Liver (tissue), 9 donors: Measurements from ENCODE around the gene BTN1A1. TPM values are rescaled to one million over a fixed set of nuclear protein-coding genes. Genes with fewer than 3 reads are reported as not detected.

Experiments used
- DNase-seq: peaks from one replicate; pipeline ENCODE4 v3.0.0-alpha.2; 2017; ENCODE audit warnings: low spot score
- H3K27ac ChIP-seq, 2 donors: one replicate each; pipeline ENCODE4 v1.7.0; 2013; ENCODE audit warnings: inconsistent platforms in 2 of 2, low read length in 2 of 2, control low read depth in 1 of 2, low read depth in 1 of 2, mild to moderate bottlenecking in 1 of 2
- H3K27me3 ChIP-seq, 4 donors: one replicate each; pipeline versions ENCODE4 v1.6.1 to v1.7.0; 2013; ENCODE audit warnings: low read length in 3 of 4, inconsistent platforms in 1 of 4, mild to moderate bottlenecking in 1 of 4, moderate library complexity in 1 of 4; ENCODE audit not compliant: control insufficient read depth in 4 of 4, insufficient read depth in 4 of 4
- H3K36me3 ChIP-seq, 4 donors: one replicate each; pipeline versions ENCODE4 v1.6.1 to v1.7.0; 2013; ENCODE audit warnings: low read length in 3 of 4, mild to moderate bottlenecking in 3 of 4, low read depth in 1 of 4, moderate library complexity in 1 of 4; ENCODE audit not compliant: control insufficient read depth in 4 of 4, insufficient read depth in 3 of 4
- H3K4me1 ChIP-seq, 4 donors: one replicate each; pipeline versions ENCODE4 v1.6.1 to v1.7.0; 2013; ENCODE audit warnings: low read length in 3 of 4, mild to moderate bottlenecking in 3 of 4, moderate library complexity in 1 of 4; ENCODE audit not compliant: control insufficient read depth in 4 of 4, insufficient read depth in 4 of 4
- H3K4me3 ChIP-seq, 3 donors: one replicate each; pipeline versions ENCODE4 v1.6.1 to v1.7.0; 2013; ENCODE audit warnings: low read length in 3 of 3, control low read depth in 1 of 3, low read depth in 1 of 3, mild to moderate bottlenecking in 1 of 3
- H3K9ac ChIP-seq, 2 donors: one replicate each; pipeline ENCODE4 v1.7.0; 2013; ENCODE audit warnings: low read length in 2 of 2, mild to moderate bottlenecking in 2 of 2, moderate library complexity in 2 of 2, control low read depth in 1 of 2, low read depth in 1 of 2
- H3K9me3 ChIP-seq, 4 donors: one replicate each; pipeline versions ENCODE4 v1.6.1 to v1.7.0; 2013; ENCODE audit warnings: low read length in 3 of 4; ENCODE audit not compliant: control insufficient read depth in 4 of 4
- ATF3 ChIP-seq: IDR thresholded peaks from 2 replicates; pipeline ENCODE4 v1.6.1; 2016; ENCODE audit warnings: antibody characterized with exemption
- EGR1 ChIP-seq, 2 donors: IDR thresholded peaks; 2 replicates each; pipeline ENCODE4 v1.6.1; 2016 to 2018; ENCODE audit warnings: antibody characterized with exemption in 2 of 2, low read depth in 2 of 2
- FOXA1 ChIP-seq: IDR thresholded peaks from 2 replicates; pipeline ENCODE4 v1.6.1; 2016; ENCODE audit warnings: antibody characterized with exemption
- FOXA2 ChIP-seq: IDR thresholded peaks from 2 replicates; pipeline ENCODE4 v1.6.1; 2016; ENCODE audit warnings: antibody characterized with exemption
- GABPA ChIP-seq, 2 donors: IDR thresholded peaks in 1 of 2; conservative IDR thresholded peaks in 1 of 2; 2 replicates each; pipeline ENCODE4 v1.6.1; 2016; ENCODE audit warnings: antibody characterized with exemption in 2 of 2, mild to moderate bottlenecking in 1 of 2, moderate library complexity in 1 of 2
- HNF4A ChIP-seq, 2 donors: conservative IDR thresholded peaks; 2 replicates each; pipeline ENCODE4 v1.6.1; 2016; ENCODE audit warnings: antibody characterized with exemption in 2 of 2, mild to moderate bottlenecking in 2 of 2
- HNF4G ChIP-seq: IDR thresholded peaks from 2 replicates; pipeline ENCODE4 v1.6.1; 2016; ENCODE audit warnings: antibody characterized with exemption
- JUND ChIP-seq, 2 donors: IDR thresholded peaks; 2 replicates each; pipeline ENCODE4 v1.6.1; 2016; ENCODE audit warnings: antibody characterized with exemption in 2 of 2
- RAD21 ChIP-seq, 2 donors: IDR thresholded peaks; 2 replicates each; pipeline ENCODE4 v1.6.1; 2016; ENCODE audit warnings: antibody characterized with exemption in 2 of 2, mild to moderate bottlenecking in 2 of 2
- REST ChIP-seq: IDR thresholded peaks from 2 replicates; pipeline ENCODE4 v1.6.1; 2016; ENCODE audit warnings: antibody characterized with exemption, mild to moderate bottlenecking
- SP1 ChIP-seq: IDR thresholded peaks from 2 replicates; pipeline ENCODE4 v1.6.1; 2018; ENCODE audit warnings: antibody characterized with exemption, mild to moderate bottlenecking
- TAF1 ChIP-seq: conservative IDR thresholded peaks from 2 replicates; pipeline ENCODE4 v1.6.1; 2016; ENCODE audit warnings: antibody characterized with exemption, mild to moderate bottlenecking
- YY1 ChIP-seq: IDR thresholded peaks from 2 replicates; pipeline ENCODE4 v1.6.1; 2016; ENCODE audit warnings: antibody characterized with exemption, mild to moderate bottlenecking
- ZBTB33 ChIP-seq: IDR thresholded peaks from 2 replicates; pipeline ENCODE4 v1.6.1; 2016; ENCODE audit warnings: antibody characterized with exemption
- WGBS: extraction: QIAGEN DNeasy Blood & Tissue Kit; methylation state at CpG from one replicate; pipeline ENCODE4 v1.1.7; 2013; 5-methylcytosine and 5-hydroxymethylcytosine counted together
- polyA plus RNA-seq, 2 donors: library from polyadenylated mRNA; stranded (reverse) in 1 of 2; unstranded in 1 of 2; fragments of 200-250 nt in 1 of 2; fragments of >200 nt in 1 of 2; fragmentation: Nextera tagmentation in 1 of 2; extraction: Ambion mirVana in 1 of 2; gene quantifications; one replicate each; pipeline versions ENCODE4 v1.2.1 to v1.2.3, GENCODE V29; 2013 to 2015
- total RNA-seq, 2 donors: library from RNA; depleted of rRNA; stranded (reverse); fragments of >200 nt; gene quantifications; one replicate each; pipeline ENCODE4 v1.2.3, GENCODE V29; 2014
- donor health status: healthy.
- donor health status: healthy.
- donor health status: healthy.
- donor health status: healthy.
- donor health status: healthy.

Gene BTN1A1
- total and polyA plus RNA-seq, 4 donors = 0.06 TPM; not detected in 3

GRCh38 chr6:26472549-26473290, 27.4 kb upstream of the BTN1A1 start:
- Histone ChIP-seq H3K27me3 (no peaks in the 10 kb centered on the region), H3K4me3 (no peak overlapping the region), H3K4me1 (peaks cover 3 to 10% (median 7%) of the 10 kb centered on the region in 4 donors), H3K9me3 (peaks cover 0 to 3% (median 0%) of the 10 kb centered on the region in 4 donors), H3K36me3 (peaks cover 0 to 11% (median 8%) of the 10 kb centered on the region in 4 donors), H3K27ac (peak overlapping the region; percentile 94 to 95), H3K9ac (peak overlapping the region in 1 of 2 donors; percentile 70)
- WGBS = 98% methylated on average over 4 of the region's 4 CpGs
- TF ChIP-seq HNF4A (conservative IDR thresholded peaks at IDR 0.05) (no peak), GABPA (IDR thresholded peaks at IDR 0.05 in 1 of 2, conservative IDR thresholded peaks at IDR 0.05 in 1 of 2) (no peak), ATF3 (no peak), FOXA1 (no peak), ZBTB33 (no peak), YY1 (no peak), HNF4G (no peak), FOXA2 (no peak), EGR1 (IDR thresholded peaks at IDR 0.05; ENCODE audit: low read depth in 2 of 2) (no peak)
- DNase-seq = no peak

GRCh38 chr6:26473429-26473757, 26.7 kb upstream of the BTN1A1 start:
- Histone ChIP-seq H3K4me3 (peak overlapping the region; percentile 52 to 85 (median 83)), H3K27me3 (no peaks in the 10 kb centered on the region), H3K27ac (peak overlapping the region; percentile 94 to 95), H3K9me3 (peaks cover 0 to 3% (median 0%) of the 10 kb centered on the region in 4 donors), H3K4me1 (peaks cover 3 to 10% (median 7%) of the 10 kb centered on the region in 4 donors), H3K36me3 (peaks cover 0 to 5% (median 4%) of the 10 kb centered on the region in 4 donors), H3K9ac (peak overlapping the region; percentile 70 to 99)
- TF ChIP-seq HNF4G (no peak), REST (no peak), HNF4A (conservative IDR thresholded peaks at IDR 0.05) (no peak), EGR1 (IDR thresholded peaks at IDR 0.05; ENCODE audit: low read depth in 2 of 2) (no peak), JUND (IDR thresholded peaks at IDR 0.05) (no peak), TAF1 (no peak), SP1 (no peak), RAD21 (IDR thresholded peaks at IDR 0.05) (no peak), FOXA1 (no peak)
- WGBS = 86% methylated on average over 1 of the region's 1 CpG
- DNase-seq = no peak
